OCI-LY1 (cell line): ENCODE measurements around the gene NLK.

Source experiments
- H2AFZ ChIP-seq: fragments of 200-600 bp; sonication (generic), shearing (Covaris generic); 2 replicates; pipeline ENCODE4 v1.6.0; 2014; ENCODE audit warnings: antibody characterized with exemption, mild to moderate bottlenecking, low read length
- H3F3A ChIP-seq: fragments of 200-600 bp; sonication (generic), shearing (Covaris generic); 2 replicates; pipeline ENCODE4 v1.6.0; 2014; ENCODE audit warnings: mild to moderate bottlenecking, antibody characterized with exemption, low read length, moderate library complexity; ENCODE audit not compliant: insufficient read depth
- H3K27ac ChIP-seq: fragments of 200-600 bp; sonication (generic); 2 replicates; pipeline ENCODE4 v1.5.1; 2014; ENCODE audit warnings: low read length, mixed run types, mild to moderate bottlenecking, low read depth; ENCODE audit not compliant: poor library complexity, severe bottlenecking
- H3K27me3 ChIP-seq: fragments of 200-600 bp; sonication (generic); 2 replicates; pipeline ENCODE4 v1.6.0; 2014; ENCODE audit warnings: antibody characterized with exemption, mild to moderate bottlenecking, low read length, moderate library complexity; ENCODE audit not compliant: insufficient read depth
- H3K36me3 ChIP-seq: fragments of 200-600 bp; sonication (generic); 2 replicates; pipeline ENCODE4 v1.6.1; 2014; ENCODE audit warnings: mild to moderate bottlenecking, antibody characterized with exemption, low read length, moderate library complexity, mixed read lengths; ENCODE audit not compliant: insufficient read depth
- H3K4me1 ChIP-seq: fragments of 200-600 bp; sonication (generic); 2 replicates; pipeline ENCODE4 v1.5.1; 2014; ENCODE audit warnings: mild to moderate bottlenecking, low read length, moderate library complexity; ENCODE audit not compliant: insufficient read depth, severe bottlenecking
- H3K4me2 ChIP-seq: fragments of 200-600 bp; sonication (generic), shearing (Covaris generic); 2 replicates; pipeline ENCODE4 v1.6.1; 2014; ENCODE audit warnings: low read length
- H3K4me3 ChIP-seq: fragments of 200-600 bp; sonication (generic); 2 replicates; pipeline ENCODE4 v1.5.1; 2014; ENCODE audit warnings: low read length, low read depth, mild to moderate bottlenecking, mixed read lengths; ENCODE audit not compliant: poor library complexity, severe bottlenecking
- H3K79me2 ChIP-seq: fragments of 200-600 bp; shearing (Covaris generic); 2 replicates; pipeline ENCODE4 v1.6.1; 2016; ENCODE audit warnings: mixed run types, low read length, mixed read lengths; ENCODE audit not compliant: insufficient read depth
- H3K9ac ChIP-seq: fragments of 200-600 bp; sonication (generic), shearing (Covaris generic); 2 replicates; pipeline ENCODE4 v1.6.1; 2014; ENCODE audit warnings: mild to moderate bottlenecking, low read length, mixed read lengths
- H3K9me2 ChIP-seq: fragments of 200-600 bp; sonication (generic), shearing (Covaris generic); 2 replicates; pipeline ENCODE4 v1.6.1; 2014; ENCODE audit warnings: low read depth, mild to moderate bottlenecking, low read length, mixed read lengths
- H3K9me3 ChIP-seq: fragments of 200-600 bp; shearing (Covaris generic); 2 replicates; pipeline ENCODE4 v1.6.1; 2014; ENCODE audit warnings: low read length, mixed read lengths
- H4K20me1 ChIP-seq: fragments of 200-600 bp; sonication (generic), shearing (Covaris generic); 2 replicates; pipeline ENCODE4 v1.6.0; 2016; ENCODE audit warnings: mild to moderate bottlenecking, low read length; ENCODE audit not compliant: insufficient read depth
- EZH2 ChIP-seq: fragments of 200-600 bp; sonication (generic), shearing (Covaris generic); IDR thresholded peaks from 2 replicates; pipeline ENCODE4 v1.8.0; 2017; ENCODE audit warnings: borderline replicate concordance, mixed run types, mild to moderate bottlenecking, antibody characterized with exemption, low read length, moderate library complexity, mixed read lengths
- TF ChIP-seq, protein P1 (sequence below): fragments of 200-600 bp; sonication (generic), shearing (Covaris generic); IDR thresholded peaks from 2 replicates; pipeline ENCODE4 v1.5.1; 2017; ENCODE audit warnings: mild to moderate bottlenecking, antibody characterized with exemption, low read length, moderate library complexity, mixed read lengths

NLK gene

DNA sequence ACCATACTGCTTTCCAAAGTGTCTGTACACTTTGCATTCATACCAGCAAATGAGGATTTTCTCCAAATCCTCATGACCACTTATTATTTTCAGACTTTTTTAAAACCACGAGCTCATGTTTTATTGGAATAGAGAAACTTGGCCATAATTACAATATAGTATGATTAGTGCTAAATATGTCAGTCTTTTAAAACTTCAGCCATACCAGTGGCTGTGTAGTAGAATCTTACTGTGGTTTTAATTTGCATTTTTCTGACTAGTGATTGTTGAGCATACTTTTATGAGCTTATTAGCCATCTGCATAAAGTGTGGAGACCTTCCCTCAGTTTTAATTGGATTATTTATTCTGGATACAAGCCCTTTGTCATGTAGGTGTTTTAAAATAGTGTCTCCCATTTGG, 57.8 kb downstream of the NLK start:
- Histone ChIP-seq H3K9ac (no peak overlapping the region), H3K4me2 (no peak overlapping the region), H3K27me3 (no peaks in the 10 kb centered on the region), H3K4me3 (no peak overlapping the region), H3F3A (no peaks in the 10 kb centered on the region), H4K20me1 (no peaks in the 10 kb centered on the region), H3K27ac (no peak overlapping the region), H3K36me3 (no peaks in the 10 kb centered on the region; the same call in 1 of the 2 replicates), H3K9me2 (no peaks in the 10 kb centered on the region), H3K4me1 (peaks cover 16% of the 10 kb centered on the region), H2AFZ (no peak overlapping the region), H3K79me2 (0 out of 2 replicates have a peak, but pooled peaks cover 8% of the 10 kb centered on the region), H3K9me3 (no peaks in the 10 kb centered on the region)
- TF ChIP-seq, protein P1, sequence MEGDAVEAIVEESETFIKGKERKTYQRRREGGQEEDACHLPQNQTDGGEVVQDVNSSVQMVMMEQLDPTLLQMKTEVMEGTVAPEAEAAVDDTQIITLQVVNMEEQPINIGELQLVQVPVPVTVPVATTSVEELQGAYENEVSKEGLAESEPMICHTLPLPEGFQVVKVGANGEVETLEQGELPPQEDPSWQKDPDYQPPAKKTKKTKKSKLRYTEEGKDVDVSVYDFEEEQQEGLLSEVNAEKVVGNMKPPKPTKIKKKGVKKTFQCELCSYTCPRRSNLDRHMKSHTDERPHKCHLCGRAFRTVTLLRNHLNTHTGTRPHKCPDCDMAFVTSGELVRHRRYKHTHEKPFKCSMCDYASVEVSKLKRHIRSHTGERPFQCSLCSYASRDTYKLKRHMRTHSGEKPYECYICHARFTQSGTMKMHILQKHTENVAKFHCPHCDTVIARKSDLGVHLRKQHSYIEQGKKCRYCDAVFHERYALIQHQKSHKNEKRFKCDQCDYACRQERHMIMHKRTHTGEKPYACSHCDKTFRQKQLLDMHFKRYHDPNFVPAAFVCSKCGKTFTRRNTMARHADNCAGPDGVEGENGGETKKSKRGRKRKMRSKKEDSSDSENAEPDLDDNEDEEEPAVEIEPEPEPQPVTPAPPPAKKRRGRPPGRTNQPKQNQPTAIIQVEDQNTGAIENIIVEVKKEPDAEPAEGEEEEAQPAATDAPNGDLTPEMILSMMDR: no peak
- no peak for TF ChIP-seq EZH2

DNA sequence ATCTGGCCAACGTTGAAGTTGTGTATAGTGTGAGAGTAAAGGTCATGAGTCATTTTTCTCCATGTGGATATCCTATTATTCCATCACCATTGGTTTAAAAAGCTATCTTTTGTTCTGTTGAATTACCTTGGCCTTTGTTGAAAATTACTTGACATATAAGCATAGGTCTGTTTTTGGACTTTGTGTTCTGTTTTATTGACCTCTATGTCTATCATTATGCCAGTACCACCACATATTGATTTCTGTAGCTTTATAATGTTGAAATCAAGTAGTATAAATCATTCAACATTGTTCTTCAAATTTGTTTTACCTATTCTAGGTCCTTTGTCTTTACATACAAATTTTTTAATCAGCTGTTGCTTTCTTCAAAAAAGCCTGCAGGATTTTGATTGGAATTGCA, 58.5 kb downstream of the NLK start:
- H3K36me3 ChIP-seq: no peaks in the 10 kb centered on the region; the same call in 1 of the 2 replicates
- no peaks in the 10 kb centered on the region for H3K9me2 ChIP-seq
- H3K79me2 ChIP-seq: 0 out of 2 replicates have a peak, but pooled peaks cover 4% of the 10 kb centered on the region
- H3K27ac ChIP-seq: no peak overlapping the region
- no peaks in the 10 kb centered on the region for H4K20me1 ChIP-seq
- TF ChIP-seq, protein P1: no peak
- TF ChIP-seq EZH2: no peak
- H3K4me3 ChIP-seq: no peak overlapping the region
- peaks cover 16% of the 10 kb centered on the region for H3K4me1 ChIP-seq
- no peaks in the 10 kb centered on the region for H3K27me3 ChIP-seq
- no peaks in the 10 kb centered on the region for H3K9me3 ChIP-seq
- no peak overlapping the region for H2AFZ ChIP-seq
- no peak overlapping the region for H3K4me2 ChIP-seq
- H3K9ac ChIP-seq: no peak overlapping the region
- H3F3A ChIP-seq: no peaks in the 10 kb centered on the region

DNA sequence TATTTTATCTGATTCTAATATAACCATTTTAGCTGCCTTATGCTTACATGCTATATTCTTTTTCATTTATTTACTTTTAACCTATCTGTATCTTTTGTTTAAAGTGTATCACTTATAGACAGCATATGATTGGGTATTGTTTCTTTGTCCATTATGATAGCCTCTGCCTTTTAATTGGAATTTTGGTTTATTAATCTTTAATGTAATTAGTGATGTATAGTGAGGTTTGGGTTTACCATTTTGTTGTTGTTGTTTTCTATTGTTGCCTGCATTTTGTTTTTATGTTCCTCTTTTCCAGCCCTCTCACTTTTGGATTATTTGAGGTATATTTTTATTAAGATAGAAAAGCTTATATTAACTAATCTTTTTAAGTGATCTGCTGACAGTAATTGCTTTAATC, 59.4 kb downstream of the NLK start:
- no peak overlapping the region for H3K4me3 ChIP-seq
- H3K9ac ChIP-seq: no peak overlapping the region
- H2AFZ ChIP-seq: no peak overlapping the region
- no peaks in the 10 kb centered on the region for H3K9me3 ChIP-seq
- H3K4me1 ChIP-seq: peaks cover 12% of the 10 kb centered on the region
- H3K27ac ChIP-seq: no peak overlapping the region
- H3K4me2 ChIP-seq: no peak overlapping the region
- H3F3A ChIP-seq: no peaks in the 10 kb centered on the region
- H3K27me3 ChIP-seq: no peaks in the 10 kb centered on the region
- TF ChIP-seq, protein P1: no peak
- no peak for TF ChIP-seq EZH2
- 0 out of 2 replicates have a peak, but pooled peaks cover 4% of the 10 kb centered on the region for H3K79me2 ChIP-seq
- H3K9me2 ChIP-seq: no peaks in the 10 kb centered on the region
- H4K20me1 ChIP-seq: no peaks in the 10 kb centered on the region
- H3K36me3 ChIP-seq: no peaks in the 10 kb centered on the region; the same call in 1 of the 2 replicates
